Upper lobe of left lung (tissue), 4 donors: Measurements from ENCODE around the gene KCNMA1.

Experiments
- EP300 ChIP-seq, 4 donors: sonication (generic); formaldehyde crosslinking; IDR thresholded peaks; one replicate each; pipeline ENCODE4 v1.5.1; 2017; ENCODE audit warnings: antibody characterized with exemption in 4 of 4, control low read depth in 2 of 4
- POLR2A ChIP-seq, 4 donors: fragments of 450-650 bp; IDR thresholded peaks; one replicate each; pipeline ENCODE4 v1.5.1; 2016 to 2017; ENCODE audit warnings: antibody characterized with exemption in 4 of 4, mild to moderate bottlenecking in 2 of 4
- TF ChIP-seq, protein P1 (sequence below), 6 experiments: fragments of 450-650 bp in 4 of 6; fragments of 200-600 bp in 2 of 6; sonication (generic) in 2 of 6; IDR thresholded peaks; one replicate each; pipeline ENCODE4 v1.5.1; 2016 to 2019; ENCODE audit warnings: antibody characterized with exemption in 6 of 6

DNA sequence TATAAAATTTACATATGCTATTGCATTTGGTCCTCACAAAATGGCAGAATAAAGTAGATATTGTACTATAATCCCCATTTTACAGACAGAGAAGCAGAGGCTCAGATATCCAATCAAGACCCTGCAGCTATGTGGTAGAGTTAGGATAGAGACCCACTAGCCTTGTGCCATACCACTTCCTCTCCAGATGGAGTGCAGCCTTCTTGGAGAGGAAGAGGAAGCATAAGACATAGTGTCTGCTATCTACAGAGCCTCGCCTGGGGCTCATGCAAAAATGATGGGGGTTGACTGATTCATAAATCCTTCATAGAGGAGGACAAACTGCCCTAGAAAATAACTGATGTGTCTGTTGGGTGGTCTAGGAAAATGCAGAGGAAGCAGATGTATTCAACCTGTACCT lies 447.3 kb downstream of the KCNMA1 start:
- TF ChIP-seq, protein P1, sequence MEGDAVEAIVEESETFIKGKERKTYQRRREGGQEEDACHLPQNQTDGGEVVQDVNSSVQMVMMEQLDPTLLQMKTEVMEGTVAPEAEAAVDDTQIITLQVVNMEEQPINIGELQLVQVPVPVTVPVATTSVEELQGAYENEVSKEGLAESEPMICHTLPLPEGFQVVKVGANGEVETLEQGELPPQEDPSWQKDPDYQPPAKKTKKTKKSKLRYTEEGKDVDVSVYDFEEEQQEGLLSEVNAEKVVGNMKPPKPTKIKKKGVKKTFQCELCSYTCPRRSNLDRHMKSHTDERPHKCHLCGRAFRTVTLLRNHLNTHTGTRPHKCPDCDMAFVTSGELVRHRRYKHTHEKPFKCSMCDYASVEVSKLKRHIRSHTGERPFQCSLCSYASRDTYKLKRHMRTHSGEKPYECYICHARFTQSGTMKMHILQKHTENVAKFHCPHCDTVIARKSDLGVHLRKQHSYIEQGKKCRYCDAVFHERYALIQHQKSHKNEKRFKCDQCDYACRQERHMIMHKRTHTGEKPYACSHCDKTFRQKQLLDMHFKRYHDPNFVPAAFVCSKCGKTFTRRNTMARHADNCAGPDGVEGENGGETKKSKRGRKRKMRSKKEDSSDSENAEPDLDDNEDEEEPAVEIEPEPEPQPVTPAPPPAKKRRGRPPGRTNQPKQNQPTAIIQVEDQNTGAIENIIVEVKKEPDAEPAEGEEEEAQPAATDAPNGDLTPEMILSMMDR (IDR thresholded peaks at IDR 0.05) = no peak
- TF ChIP-seq POLR2A (IDR thresholded peaks at IDR 0.05) = no peak
- TF ChIP-seq EP300 (IDR thresholded peaks at IDR 0.05) = no peak
